Measurements from ENCODE around the gene SULF2.

Gene SULF2

GRCh38 chr20:47743671-47744070, 41.6 kb downstream of the SULF2 start:
- no peak overlapping the region for H3K27ac ChIP-seq
- no peak for DNase-seq (ENCODE audit: low read depth, low spot score)

- no peak for DNase-seq (ENCODE audit: low read depth, low spot score)
- no peak overlapping the region for H3K27ac ChIP-seq
Measured at GRCh38 chr20:47741669-47742608, 43.3 kb downstream of the SULF2 start.

GRCh38 chr20:47740862-47741184, 44.5 kb downstream of the SULF2 start:
- DNase-seq (ENCODE audit: low read depth, low spot score): no peak
- no peak overlapping the region for H3K27ac ChIP-seq

- DNase-seq (ENCODE audit: low read depth, low spot score): no peak
- no peak overlapping the region for H3K27ac ChIP-seq
Measured at GRCh38 chr20:47740121-47740861, 45.0 kb downstream of the SULF2 start.

GRCh38 chr20:47737923-47738322, 47.4 kb downstream of the SULF2 start:
- no peak for DNase-seq (ENCODE audit: low read depth, low spot score)
- no peak overlapping the region for H3K27ac ChIP-seq

GRCh38 chr20:47736570-47737152, 48.6 kb downstream of the SULF2 start:
- no peak for DNase-seq (ENCODE audit: low read depth, low spot score)
- no peak overlapping the region for H3K27ac ChIP-seq

GRCh38 chr20:47735412-47736400, 49.6 kb downstream of the SULF2 start:
- no peak for DNase-seq (ENCODE audit: low read depth, low spot score)

GRCh38 chr20:47734870-47735269, 50.4 kb downstream of the SULF2 start:
- no peak for DNase-seq (ENCODE audit: low read depth, low spot score)
- H3K27ac ChIP-seq: no peak overlapping the region

More at GRCh38 chr20:47735412-47736400, 49.6 kb downstream of the SULF2 start:
- no peak overlapping the region for H3K27ac ChIP-seq

GRCh38 chr20:47733892-47734291, 51.4 kb downstream of the SULF2 start:
- no peak overlapping the region for H3K27ac ChIP-seq
- no peak for DNase-seq (ENCODE audit: low read depth, low spot score)

GRCh38 chr20:47730744-47731143, 54.5 kb downstream of the SULF2 start:
- H3K27ac ChIP-seq: no peak overlapping the region
- DNase-seq (ENCODE audit: low read depth, low spot score): no peak

GRCh38 chr20:47729472-47729871, 55.8 kb downstream of the SULF2 start:
- no peak for DNase-seq (ENCODE audit: low read depth, low spot score)
- no peak overlapping the region for H3K27ac ChIP-seq

- H3K27ac ChIP-seq: no peak overlapping the region
Measured at GRCh38 chr20:47727909-47728361, 57.3 kb downstream of the SULF2 start.

GRCh38 chr20:47727170-47727880, 58.0 kb downstream of the SULF2 start:
- DNase-seq (ENCODE audit: low read depth, low spot score): no peak
- no peak overlapping the region for H3K27ac ChIP-seq

More at GRCh38 chr20:47727909-47728361, 57.3 kb downstream of the SULF2 start:
- no peak for DNase-seq (ENCODE audit: low read depth, low spot score)

- H3K27ac ChIP-seq: no peak overlapping the region
- DNase-seq (ENCODE audit: low read depth, low spot score): no peak
Measured at GRCh38 chr20:47726632-47727031, 58.6 kb downstream of the SULF2 start.

- no peak overlapping the region for H3K27ac ChIP-seq
- DNase-seq (ENCODE audit: low read depth, low spot score): peak; percentile 33
Measured at GRCh38 chr20:47725248-47725973, 59.9 kb downstream of the SULF2 start.

- no peak overlapping the region for H3K27ac ChIP-seq
- no peak for DNase-seq (ENCODE audit: low read depth, low spot score)
Measured at GRCh38 chr20:47724910-47725247, 60.4 kb downstream of the SULF2 start.

- DNase-seq (ENCODE audit: low read depth, low spot score): no peak
- H3K27ac ChIP-seq: no peak overlapping the region
Measured at GRCh38 chr20:47724396-47724795, 60.9 kb downstream of the SULF2 start.

- no peak for DNase-seq (ENCODE audit: low read depth, low spot score)
- H3K27ac ChIP-seq: no peak overlapping the region
Measured at GRCh38 chr20:47723322-47723721, 62.0 kb downstream of the SULF2 start.

All from epithelial cell of prostate (primary cell).